ENCODE results near the gene BMX.
A peak's percentile ranks its signal among the peaks of the same experiment; 100 is the strongest.

Gene BMX

DNA sequence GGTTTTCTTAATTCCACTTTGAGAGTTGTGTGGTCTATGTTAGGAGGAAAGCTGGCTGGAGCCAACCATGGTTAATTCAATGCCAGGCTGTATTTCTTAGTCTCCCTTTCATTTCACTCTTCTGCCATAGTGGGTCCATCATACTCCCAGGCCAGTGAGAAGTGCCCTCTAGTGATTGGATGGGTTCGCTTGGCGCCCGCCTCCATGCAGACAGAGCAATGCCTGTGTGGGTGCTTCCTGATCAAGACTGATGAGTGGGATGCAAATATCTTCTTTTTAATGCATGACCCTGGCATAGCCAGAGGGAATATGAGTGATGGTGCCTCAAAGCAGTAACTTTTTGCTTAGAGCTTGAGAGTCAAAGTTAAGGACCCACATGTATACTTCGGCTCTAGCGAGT lies 6.4 kb downstream of the BMX start:
- DNase-seq (ENCODE audit: low read depth in 2 of 2), result no peak

DNA sequence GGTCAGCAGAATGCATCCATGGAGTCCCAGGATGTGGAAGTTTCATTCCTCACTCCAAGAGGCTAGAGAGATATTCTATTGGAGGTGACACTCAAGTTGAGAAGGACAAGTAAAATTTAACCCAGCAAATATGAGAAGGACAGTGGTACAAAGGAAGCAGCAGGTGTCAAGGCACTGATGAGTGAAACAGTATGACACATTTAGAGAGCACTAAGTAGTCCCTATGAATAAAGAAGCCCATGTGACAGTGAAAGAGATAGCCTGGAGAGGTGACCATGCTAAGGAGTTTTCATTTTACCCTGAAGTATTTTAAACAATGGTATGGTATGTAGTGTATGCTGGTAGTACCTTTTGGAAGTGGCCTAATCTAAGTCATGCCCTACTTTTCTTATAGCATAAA lies 9.2 kb downstream of the BMX start:
- no peak for DNase-seq (ENCODE audit: low read depth in 2 of 2)

DNA sequence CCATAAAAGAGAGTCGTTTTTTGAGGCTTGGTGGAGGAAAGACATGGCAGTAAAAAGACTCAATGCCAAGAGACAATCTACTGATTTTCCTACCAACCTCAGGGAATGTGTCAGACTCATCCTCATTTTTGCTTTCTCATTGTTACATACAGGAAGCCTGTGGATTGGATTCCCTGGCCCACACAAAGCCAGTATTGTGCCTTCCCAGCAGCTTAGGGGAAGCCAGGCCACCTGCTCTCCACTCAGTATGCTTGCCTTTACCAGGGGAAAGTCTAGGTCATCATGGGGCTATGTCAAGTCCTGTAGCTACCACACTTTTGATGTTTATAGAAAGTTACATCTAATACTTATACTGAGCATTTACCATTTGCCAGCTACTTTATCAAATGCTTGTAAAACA lies 11.0 kb downstream of the BMX start:
- no peak for DNase-seq (ENCODE audit: low read depth in 2 of 2)

DNA sequence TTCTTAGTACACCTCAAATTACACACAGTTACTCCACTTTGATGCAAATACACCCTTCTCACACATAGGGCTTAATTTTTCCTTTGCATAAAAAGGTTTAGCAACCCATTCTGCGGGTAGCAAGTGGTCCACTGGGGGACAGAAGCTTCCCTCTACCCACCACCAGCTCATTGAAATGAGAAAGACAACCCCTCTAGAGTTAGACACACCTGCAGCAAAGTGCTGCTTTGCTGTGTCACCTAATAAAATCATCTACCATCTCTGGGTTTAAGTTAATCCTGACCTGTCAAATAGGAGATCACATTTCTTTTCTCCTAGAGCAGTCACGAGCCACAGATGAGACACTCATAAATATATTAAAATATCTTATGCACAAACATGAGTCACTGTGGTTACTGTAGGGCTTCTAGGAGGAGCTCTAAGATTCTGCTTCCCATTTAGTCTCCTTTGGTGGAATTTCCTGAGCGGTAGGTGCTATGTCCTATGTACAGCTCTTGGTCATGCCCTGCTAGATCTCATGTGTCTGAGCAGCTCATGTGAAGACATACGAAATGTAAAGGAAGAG lies 11.9 kb downstream of the BMX start:
- DNase-seq (ENCODE audit: low read depth in 2 of 2), result no peak

DNA sequence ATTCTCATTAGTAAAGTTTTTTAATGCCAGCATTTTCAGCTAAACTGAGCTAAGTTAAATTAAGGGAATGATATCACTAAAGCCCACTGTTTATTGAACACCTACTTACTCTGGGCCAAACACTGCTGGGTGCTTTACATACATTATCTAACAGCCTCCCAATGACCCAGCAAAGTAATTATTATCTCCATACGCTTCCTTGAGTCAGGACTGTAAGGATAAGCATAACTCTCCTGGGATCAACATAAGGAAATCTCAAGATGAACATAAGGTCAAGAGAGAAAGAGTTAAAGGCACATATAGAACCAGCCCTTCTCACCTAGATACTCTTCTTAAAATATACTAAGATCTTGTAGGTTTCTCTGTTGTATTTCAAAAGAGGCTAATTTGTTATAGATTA lies 13.7 kb downstream of the BMX start:
- DNase-seq (ENCODE audit: low read depth in 2 of 2), result no peak

DNA sequence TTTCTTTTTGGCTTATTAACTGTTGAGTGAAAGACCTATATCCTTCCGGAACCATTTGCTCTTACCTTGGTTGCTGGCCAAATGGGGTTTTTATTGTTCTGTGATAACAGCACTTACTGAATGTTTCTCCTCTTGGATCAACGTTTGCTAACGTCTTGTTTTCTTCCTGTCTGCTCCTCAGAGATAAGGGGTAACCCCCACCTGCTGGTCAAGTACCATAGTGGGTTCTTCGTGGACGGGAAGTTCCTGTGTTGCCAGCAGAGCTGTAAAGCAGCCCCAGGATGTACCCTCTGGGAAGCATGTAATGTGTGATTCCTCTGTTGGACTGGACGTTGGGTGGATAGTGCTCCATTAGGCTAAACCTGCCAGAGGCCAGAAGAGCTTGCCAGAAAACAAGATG lies 15.3 kb downstream of the BMX start:
- DNase-seq (ENCODE audit: low read depth in 2 of 2), result no peak

DNA sequence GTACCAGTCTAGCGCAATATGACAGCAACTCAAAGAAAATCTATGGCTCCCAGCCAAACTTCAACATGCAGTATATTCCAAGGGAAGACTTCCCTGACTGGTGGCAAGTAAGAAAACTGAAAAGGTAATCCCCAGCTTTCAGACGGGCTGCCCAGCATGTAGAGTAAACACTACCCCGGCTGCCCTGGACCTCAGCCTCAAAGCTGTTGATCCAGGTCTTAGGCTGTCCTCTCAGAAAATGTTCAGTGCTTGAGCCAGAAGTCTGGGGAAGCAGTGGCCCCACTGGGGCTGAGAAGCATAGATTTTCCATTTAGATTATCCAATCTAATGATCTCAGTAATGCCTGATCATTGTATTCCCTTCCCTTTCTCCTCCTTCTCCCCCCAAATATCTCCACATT lies 21.9 kb downstream of the BMX start:
- DNase-seq (ENCODE audit: low read depth in 2 of 2), result no peak

DNA sequence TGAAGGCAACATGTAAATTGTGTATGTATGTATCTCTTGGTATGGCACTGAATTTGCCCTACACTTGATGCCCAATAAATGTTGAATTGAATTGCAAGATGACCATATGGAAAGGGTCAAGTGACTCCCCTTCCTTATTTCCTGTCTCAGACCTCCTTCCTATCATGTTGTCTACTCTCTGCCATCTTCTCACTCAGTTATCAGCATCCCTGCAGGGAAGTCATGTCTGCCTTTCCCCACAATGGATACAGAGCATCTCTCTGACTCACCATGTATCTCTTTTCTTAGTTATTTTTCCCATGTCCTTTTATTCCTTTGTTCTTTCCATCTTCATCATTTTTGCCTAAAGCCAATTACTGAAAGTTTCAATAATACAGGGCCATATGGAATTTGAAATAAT lies 22.5 kb downstream of the BMX start:
- no peak for DNase-seq (ENCODE audit: low read depth in 2 of 2)

DNA sequence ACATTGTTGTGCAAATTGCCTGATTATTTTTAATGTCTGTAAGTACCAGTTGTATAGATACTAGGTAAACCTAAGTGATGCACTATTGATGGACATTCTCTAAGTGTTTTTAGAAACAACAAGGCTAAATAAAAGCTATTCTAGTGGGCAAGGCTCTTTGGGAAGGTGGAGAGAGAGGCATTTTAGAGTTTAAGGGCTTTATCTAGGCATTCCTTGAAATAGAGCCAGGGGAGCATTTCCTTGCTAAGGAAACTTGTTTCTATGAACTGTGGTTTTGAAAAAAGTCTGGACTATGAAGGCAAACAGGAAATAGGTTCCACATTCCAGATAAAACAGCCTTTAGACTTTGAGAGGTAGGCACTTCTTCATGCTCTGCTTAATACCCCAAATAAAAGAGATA lies 23.8 kb downstream of the BMX start:
- DNase-seq (ENCODE audit: low read depth in 2 of 2), result no peak

DNA sequence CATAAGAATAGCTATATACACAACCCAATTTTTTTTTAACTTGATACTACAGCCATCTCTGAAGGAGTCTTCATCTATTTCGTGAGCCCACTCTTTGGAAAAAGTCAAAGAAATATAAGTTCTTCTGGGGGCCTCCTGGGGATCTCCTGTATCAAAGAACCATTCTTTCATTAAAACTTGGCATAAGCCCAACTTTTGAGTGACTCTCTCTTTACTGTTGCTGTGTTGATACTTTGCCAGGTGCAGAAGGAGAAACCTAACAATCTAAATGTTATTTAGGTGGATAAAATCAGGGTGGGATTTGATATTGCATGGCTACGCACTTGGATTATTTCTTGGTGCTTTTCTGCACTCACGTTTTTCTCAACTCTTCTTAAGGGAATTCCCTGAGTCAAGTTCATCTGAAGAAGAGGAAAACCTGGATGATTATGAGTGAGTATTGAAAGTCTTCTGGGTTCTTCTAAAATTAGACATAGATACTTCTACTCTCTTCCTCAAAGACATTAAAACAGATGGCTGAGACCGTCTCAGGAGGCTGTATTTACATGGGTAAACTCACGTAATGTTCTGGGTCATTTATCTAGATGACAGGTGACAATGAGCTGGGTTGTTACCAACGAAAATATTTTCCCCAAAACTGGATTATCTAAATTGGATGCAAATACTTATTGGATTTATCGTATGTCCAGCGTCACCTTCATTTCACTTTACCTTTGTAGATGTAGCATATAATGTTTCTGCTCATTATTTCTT lies 25.2 kb downstream of the BMX start:
- no peak for DNase-seq (ENCODE audit: low read depth in 2 of 2)

DNA sequence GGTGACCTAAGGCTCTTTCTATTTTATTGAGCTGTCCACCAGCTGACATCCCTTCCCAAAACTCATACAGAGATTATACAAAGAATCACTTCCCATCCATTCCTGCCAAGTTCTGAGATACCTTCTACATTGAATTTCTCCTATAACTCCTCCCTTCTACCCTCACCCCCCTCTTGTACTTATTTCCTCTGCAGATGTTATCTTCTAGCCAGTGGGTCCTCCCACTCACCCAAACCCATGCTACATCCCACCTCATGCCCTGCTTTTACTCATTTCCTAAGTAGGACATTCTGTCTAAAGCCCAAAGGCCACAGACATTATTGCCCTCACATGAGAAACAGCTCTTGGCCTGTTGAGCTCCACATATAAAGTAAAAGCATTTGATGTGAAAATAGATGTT lies 28.6 kb downstream of the BMX start:
- DNase-seq (ENCODE audit: low read depth in 2 of 2), result no peak

DNA sequence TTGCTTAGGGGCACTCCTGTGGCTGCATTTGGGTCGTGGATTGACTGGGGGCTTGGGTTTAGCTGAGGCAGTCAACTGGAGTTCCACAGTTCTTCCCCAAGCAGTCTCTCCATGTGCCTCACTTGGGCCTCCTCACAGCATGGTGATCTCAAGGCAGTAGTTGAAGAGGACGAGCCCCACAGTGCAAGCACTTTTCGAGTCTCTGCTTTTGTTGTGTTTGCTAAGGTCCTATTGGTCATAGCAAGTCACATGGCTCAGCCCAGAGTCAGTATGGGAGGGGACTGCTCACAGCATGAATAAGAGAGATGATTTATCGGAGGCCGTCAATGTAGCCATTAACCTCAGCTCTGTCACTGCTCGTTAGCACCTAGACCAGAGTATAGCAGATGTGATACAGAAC lies 29.7 kb downstream of the BMX start:
- DNase-seq (ENCODE audit: low read depth in 2 of 2), result no peak

DNA sequence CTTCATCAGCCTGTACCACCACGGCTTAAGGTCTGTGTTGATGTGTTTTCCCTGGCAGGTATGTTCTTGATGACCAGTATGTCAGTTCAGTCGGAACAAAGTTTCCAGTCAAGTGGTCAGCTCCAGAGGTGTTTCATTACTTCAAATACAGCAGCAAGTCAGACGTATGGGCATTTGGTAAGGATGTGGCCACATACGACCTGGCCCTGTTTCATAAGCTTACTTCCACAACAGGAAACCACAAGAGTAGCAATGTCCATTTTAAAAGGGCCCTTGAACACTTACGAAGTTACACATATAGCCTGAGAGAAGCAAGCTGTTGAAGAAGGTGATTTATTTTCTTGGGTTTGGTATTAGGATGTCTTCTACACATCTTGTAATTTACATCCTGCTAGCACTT lies 46.1 kb downstream of the BMX start:
- DNase-seq (ENCODE audit: low read depth in 2 of 2), result no peak

DNA sequence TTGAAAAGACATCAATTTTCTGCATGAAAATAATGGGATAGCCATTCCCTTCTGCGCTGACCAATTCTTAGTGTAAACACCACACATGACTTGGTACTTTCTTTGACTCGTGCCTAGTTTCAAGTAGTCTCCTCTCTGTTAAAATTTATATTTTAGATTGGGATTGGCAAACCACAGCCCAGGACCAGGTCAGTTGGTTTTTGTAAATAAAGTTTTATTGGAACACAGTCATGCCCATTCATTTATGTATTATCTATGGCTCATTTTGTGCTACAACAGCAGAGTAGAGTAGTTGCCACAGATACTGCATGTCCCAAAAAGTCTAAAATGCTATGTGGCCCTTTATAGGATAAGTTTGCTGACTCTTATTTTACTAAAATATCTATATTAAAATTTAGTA lies 46.7 kb downstream of the BMX start:
- DNase-seq (ENCODE audit: low read depth in 2 of 2), result no peak

DNA sequence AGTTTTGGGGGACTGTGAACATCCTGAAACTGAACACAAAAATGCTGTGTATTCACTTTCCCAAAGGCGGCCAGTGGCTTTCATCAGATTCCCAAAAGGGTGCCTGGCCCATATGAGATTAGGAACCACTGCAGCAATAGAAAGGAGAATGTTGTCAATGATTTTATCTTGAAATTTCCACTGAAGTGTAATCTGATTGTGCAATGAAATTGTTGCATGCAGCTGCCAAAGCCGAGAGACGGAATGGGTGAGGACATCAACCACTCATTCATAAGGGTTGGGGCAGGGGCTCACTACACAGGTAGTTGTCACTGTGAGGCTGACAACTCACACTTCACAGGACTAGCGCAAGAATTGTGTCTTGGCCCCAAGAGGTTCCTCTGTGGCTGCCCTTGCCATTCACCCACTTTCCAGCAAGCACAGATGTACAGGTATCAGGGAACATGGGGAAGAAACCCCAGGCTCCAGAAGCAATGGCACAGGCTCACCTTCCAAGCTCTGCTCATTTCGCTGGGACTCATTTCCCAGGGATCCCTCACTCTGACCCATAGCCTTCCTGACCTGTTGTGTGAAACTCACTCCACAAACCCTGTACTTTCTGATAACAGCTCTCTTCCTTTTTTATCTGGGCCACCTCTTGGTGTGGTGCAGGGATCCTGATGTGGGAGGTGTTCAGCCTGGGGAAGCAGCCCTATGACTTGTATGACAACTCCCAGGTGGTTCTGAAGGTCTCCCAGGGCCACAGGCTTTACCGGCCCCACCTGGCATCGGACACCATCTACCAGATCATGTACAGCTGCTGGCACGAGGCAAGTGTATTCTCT lies 48.8 kb downstream of the BMX start:
- DNase-seq (ENCODE audit: low read depth in 2 of 2), result no peak

DNA sequence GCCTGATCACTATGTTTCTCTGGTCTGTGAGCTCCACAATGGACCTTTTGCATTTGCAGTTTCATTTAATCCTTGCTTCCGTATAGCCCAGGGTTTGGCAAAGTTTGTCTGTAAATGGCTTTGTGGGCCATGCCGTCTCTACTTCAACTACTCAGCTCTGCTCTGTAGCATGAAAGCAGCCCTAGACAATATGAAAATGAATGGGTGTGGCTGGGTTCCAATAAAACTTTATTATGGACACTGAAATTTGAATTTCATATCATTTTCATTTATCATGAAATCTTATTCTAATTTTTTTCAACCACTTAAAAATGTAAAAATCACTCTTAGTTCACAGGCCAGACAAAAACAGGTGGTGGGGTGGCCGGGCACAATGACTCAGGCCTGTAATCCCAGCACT lies 58.6 kb downstream of the BMX start:
- DNase-seq (ENCODE audit: low read depth in 2 of 2), result no peak

DNA sequence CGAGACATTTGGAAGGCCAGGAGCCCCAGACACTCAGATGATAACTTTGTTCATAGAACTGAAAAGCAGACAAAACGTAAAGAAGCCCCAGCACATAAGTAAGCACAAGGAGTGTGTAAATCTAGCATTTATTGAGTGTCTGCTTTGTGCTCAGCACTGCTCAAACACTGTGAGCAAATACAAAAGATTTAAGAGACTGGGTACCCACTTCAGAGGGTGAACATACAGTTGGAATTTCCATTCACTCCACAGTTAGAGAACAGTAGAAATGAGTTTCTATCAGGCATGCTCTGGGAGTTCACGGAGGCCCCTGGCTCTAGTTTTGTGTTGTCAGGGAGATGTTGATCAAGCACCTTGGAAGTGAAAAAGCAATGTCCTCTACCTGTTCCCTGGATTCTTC lies 60.3 kb downstream of the BMX start:
- no peak for DNase-seq (ENCODE audit: low read depth in 2 of 2)

DNA sequence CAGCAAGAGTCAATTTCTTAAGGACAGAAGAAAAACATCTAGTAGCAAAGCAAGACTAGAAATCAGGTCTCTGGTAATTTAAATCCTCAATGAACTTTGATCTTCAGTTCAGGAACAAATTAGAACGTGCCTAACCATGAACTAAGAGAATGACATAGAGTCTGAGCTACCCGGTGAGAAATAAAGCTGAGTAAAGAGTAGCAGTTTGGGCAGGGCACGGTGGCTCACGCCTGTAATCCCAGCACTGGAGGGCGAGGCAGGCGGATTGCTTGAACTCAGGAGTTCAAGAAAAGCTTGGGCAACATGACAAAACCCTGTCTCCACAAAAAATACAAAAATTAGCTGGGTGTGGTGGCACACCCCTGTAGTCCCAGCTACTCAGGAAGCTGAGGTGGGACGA lies 62.4 kb downstream of the BMX start:
- no peak for DNase-seq (ENCODE audit: low read depth in 2 of 2)

DNA sequence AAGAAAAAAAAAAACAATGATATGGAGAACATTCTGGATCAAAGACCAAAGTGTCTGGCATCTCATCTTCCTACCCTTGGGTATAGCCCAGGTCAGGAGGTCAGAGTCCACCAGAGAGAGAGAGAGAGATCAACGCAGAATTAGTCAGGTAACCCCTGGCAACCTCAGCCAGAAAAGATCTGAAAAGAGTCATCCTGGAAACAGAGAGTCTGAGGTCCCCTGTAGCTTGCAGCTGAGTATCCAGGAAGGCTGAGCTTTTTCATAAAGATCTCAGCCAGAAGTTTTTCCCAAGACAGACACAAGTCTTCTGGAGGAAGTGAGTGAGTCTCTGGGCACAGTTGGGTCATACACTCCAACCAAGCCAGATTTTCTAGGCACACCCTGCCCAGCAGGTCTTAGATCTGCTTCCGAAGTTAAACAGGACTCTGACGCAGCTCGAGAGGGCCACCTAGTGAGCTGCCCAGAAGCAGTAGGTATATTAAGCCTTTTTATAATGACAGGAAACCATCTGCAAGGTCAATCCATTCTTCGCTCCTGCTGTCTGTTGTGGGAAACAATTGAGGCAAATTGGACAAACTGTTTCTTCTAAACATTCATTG lies 64.5 kb downstream of the BMX start:
- peak in 1 of 2 donors; percentile 13 for DNase-seq (ENCODE audit: low read depth in 2 of 2)

DNA sequence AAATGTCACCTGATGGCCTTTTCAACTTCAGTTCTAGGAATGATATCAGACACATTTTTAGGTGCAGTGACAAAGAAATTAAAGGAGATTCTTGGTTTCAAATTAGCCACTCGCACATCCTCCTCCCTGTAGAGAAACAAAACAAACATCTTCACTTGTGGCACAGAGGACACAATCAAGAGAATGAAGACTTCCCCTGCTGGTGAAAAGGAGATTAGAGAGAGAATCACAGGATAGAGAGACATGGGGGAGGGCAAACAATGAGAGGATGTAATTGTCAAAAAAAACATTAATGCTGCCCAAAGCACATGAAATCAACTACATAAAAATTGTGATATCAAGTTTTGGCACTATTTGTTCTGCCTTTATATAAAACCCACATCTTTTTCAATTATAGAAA lies 65.6 kb downstream of the BMX start:
- DNase-seq (ENCODE audit: low read depth in 2 of 2), result no peak

DNA sequence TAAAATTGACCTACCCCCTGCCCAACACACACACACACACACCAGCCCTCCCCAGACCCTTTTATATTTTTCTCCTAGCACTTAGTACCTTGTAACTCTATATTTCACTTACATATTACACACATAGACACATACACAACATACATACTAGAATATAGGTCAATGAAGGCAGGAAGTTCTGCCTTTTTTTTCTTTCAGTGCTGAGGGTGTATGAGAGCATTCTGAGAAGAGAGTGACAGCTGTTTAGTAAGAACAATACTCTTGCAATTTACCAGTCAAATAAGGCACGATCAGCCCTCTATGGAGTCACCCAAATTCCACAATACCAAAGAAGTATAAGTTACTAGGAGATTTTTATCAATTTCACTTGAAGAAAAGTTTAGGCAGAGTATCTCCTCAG lies 66.7 kb downstream of the BMX start:
- no peak for DNase-seq (ENCODE audit: low read depth in 2 of 2)

DNA sequence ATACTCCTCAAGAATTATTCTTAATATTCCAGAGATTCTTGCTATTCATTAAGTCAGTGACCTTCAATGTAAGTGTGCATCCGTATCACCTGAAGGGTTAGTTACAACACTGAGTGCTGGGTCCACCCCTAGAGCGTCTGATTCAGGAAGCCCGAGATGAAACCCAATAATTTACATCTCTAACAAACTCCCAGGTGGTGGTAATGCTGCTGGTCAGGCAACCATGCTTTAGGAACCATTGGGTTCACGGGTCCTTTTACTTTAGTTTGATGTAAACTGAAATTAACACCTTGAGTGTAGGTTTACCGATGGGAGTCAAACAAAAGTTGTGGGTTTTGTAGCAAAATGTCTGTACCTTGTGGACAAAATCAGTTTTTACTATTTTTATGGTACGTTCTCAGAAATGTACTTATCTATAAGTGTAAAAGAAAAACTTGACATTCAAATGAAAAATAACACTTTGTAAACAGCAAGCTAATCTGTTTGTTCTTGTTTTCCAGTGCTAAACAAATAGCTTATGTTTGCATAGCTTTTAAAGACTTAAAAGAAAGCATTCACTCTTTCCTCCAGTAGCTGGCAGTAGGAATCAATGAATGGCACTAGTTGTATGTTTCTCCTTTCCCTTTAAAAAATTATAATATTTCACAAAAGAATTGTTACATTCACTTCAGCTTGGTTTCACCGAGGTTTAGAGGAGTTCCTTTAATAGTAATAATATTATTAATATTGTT lies 67.4 kb downstream of the BMX start:
- DNase-seq (ENCODE audit: low read depth in 2 of 2), result no peak

All from stimulated activated CD4-positive, alpha-beta T cell treated with anti-CD3 and anti-CD28 coated beads, Interleukin-15, amount 100 ng/mL, for 48 hours (primary cell).